Endothelial cell of umbilical vein (primary cell): ENCODE results near the gene UPB1. TPM values are rescaled to one million over a fixed set of nuclear protein-coding genes. Genes with fewer than 3 reads are reported as not detected.

ENCODE experiments used
- BruUV-seq: library from RNA; stranded (reverse); fragments of 400-500 nt; replicated peaks from 2 replicates; lab custom pipeline; 2021; lab: Mats Ljungman, UMichigan
- CTCF ChIA-PET: fragments of 300-600, 350-600 bp; sonication (Branson Sonifier 250); formaldehyde crosslinking; loops from one replicate; lab custom pipeline; 2021; ENCODE audit warnings: antibody characterized with exemption, inconsistent platforms; lab: Charles Lee
- POLR2A ChIA-PET: fragments of 300-600, 350-600 bp; sonication (Branson Sonifier 250); formaldehyde crosslinking; loops from one replicate; lab custom pipeline; 2021; ENCODE audit warnings: antibody characterized with exemption, inconsistent platforms; lab: Charles Lee
- DNase-seq: peaks from one replicate; pipeline ENCODE4 v3.0.0-alpha.2; 2011; ENCODE audit warnings: low read depth, low spot score
- FAIRE-seq: peaks from 2 replicates; lab custom pipeline; 2011; peaks lifted over from hg19 to GRCh38; lab: Jason Lieb, UNC
- H2AFZ ChIP-seq: 2 replicates; pipeline ENCODE4 v1.6.0; 2012; ENCODE audit warnings: low read depth, low read length, control low read depth, inconsistent platforms
- H3K27ac ChIP-seq: 2 replicates; pipeline ENCODE4 v1.5.1; 2011; ENCODE audit warnings: low read depth, mild to moderate bottlenecking, control low read depth, low read length, moderate library complexity; ENCODE audit not compliant: insufficient read depth
- H3K27me3 ChIP-seq, 2 experiments: 2 replicates each; pipeline versions ENCODE4 v1.6.0 to v1.6.1; 2011; ENCODE audit warnings: low read length in 2 of 2, mixed read lengths in 1 of 2; ENCODE audit not compliant: control insufficient read depth in 2 of 2, insufficient read depth in 2 of 2
- H3K36me3 ChIP-seq, 2 experiments: 2 replicates in 1 of 2; 3 replicates in 1 of 2; pipeline ENCODE4 v1.5.1; 2011; ENCODE audit warnings: low read length in 2 of 2, mild to moderate bottlenecking in 1 of 2, moderate library complexity in 1 of 2; ENCODE audit not compliant: control insufficient read depth in 2 of 2, insufficient read depth in 2 of 2; ENCODE audit errors: extremely low read depth in 1 of 2
- H3K4me1 ChIP-seq: 3 replicates; pipeline ENCODE4 v1.5.1; 2011; ENCODE audit warnings: mild to moderate bottlenecking, low read length; ENCODE audit not compliant: control insufficient read depth, insufficient read depth; ENCODE audit errors: extremely low read depth
- H3K4me2 ChIP-seq: 2 replicates; pipeline ENCODE4 v1.6.1; 2011; ENCODE audit warnings: low read length, control low read depth, mixed read lengths; ENCODE audit not compliant: insufficient read depth
- H3K4me3 ChIP-seq, 3 experiments: fragments of 200-600 bp in 1 of 3; sonication (generic), shearing (Covaris generic) in 1 of 3; replicated peaks in 1 of 3; 2 replicates each; pipeline ENCODE4 v1.5.1; 2011 to 2016; ENCODE audit warnings: control low read depth in 3 of 3, low read length in 3 of 3, mild to moderate bottlenecking in 2 of 3, inconsistent platforms in 1 of 3, low read depth in 1 of 3, moderate library complexity in 1 of 3; ENCODE audit not compliant: insufficient read depth in 1 of 3
- H3K79me2 ChIP-seq: 2 replicates; pipeline ENCODE4 v1.6.0; 2012; ENCODE audit warnings: low read length, inconsistent platforms; ENCODE audit not compliant: control insufficient read depth, insufficient read depth
- H3K9ac ChIP-seq: replicated peaks from 2 replicates; pipeline ENCODE3; 2011; ENCODE audit warnings: low read length, control low read depth; ENCODE audit not compliant: insufficient read depth; ENCODE audit errors: extremely low read depth
- H3K9me1 ChIP-seq: replicated peaks from 3 replicates; pipeline ENCODE4 v1.6.0; 2011; ENCODE audit warnings: mild to moderate bottlenecking, low read length; ENCODE audit not compliant: control insufficient read depth, insufficient read depth; ENCODE audit errors: extremely low read depth
- H3K9me3 ChIP-seq: replicated peaks from 2 replicates; pipeline ENCODE4 v1.5.1; 2012; ENCODE audit warnings: low read length, inconsistent platforms; ENCODE audit not compliant: control insufficient read depth, insufficient read depth
- H4K20me1 ChIP-seq: replicated peaks from 2 replicates; pipeline ENCODE3; 2011; ENCODE audit warnings: mild to moderate bottlenecking, low read length; ENCODE audit not compliant: control insufficient read depth, insufficient read depth; ENCODE audit errors: extremely low read depth
- CTCF ChIP-seq, 2 donors: IDR thresholded peaks; 1 replicate in 1 of 2; 2 replicates in 1 of 2; pipeline ENCODE4 v1.5.1; 2011; ENCODE audit warnings: low read length in 2 of 2, mild to moderate bottlenecking in 2 of 2, moderate library complexity in 2 of 2, control low read depth in 1 of 2, inconsistent platforms in 1 of 2, low read depth in 1 of 2; ENCODE audit not compliant: insufficient read depth in 1 of 2; ENCODE audit errors: extremely low read depth in 1 of 2
- EZH2 ChIP-seq: IDR thresholded peaks from 2 replicates; pipeline ENCODE4 v1.6.1; 2012; ENCODE audit warnings: borderline replicate concordance, low read depth, mild to moderate bottlenecking, moderate library complexity, low read length, inconsistent platforms; ENCODE audit not compliant: severe bottlenecking
- FOS ChIP-seq: IDR thresholded peaks from 2 replicates; pipeline ENCODE4 v1.6.1; 2011; ENCODE audit warnings: mild to moderate bottlenecking, low read length, moderate library complexity, borderline replicate concordance; ENCODE audit not compliant: insufficient read depth
- GATA2 ChIP-seq: IDR thresholded peaks from 2 replicates; pipeline ENCODE4 v1.7.0; 2011; ENCODE audit warnings: low read depth, mild to moderate bottlenecking, moderate library complexity, mixed read lengths, low read length; ENCODE audit not compliant: insufficient read length, insufficient read depth
- JUN ChIP-seq: IDR thresholded peaks from 2 replicates; pipeline ENCODE4 v1.6.1; 2011; ENCODE audit warnings: borderline replicate concordance, low read depth; ENCODE audit not compliant: insufficient read length, insufficient read depth
- MAX ChIP-seq: IDR thresholded peaks from 2 replicates; pipeline ENCODE4 v1.6.1; 2011; ENCODE audit not compliant: insufficient read depth, insufficient read length
- MYC ChIP-seq: IDR thresholded peaks from one replicate; pipeline ENCODE4 v1.6.1; 2011; ENCODE audit warnings: mild to moderate bottlenecking, low read depth, low read length
- POLR2A ChIP-seq: IDR thresholded peaks from 2 replicates; pipeline ENCODE4 v1.6.1; 2012; ENCODE audit warnings: low read depth, mild to moderate bottlenecking, control low read depth, low read length
- POLR2AphosphoS5 ChIP-seq: IDR thresholded peaks from 2 replicates; pipeline ENCODE4 v1.6.1; 2012; ENCODE audit warnings: low read depth, mild to moderate bottlenecking, control low read depth, low read length, moderate library complexity; ENCODE audit not compliant: insufficient read depth
- dilution Hi-C: fragments of 300-500 bp; cut with MboI; formaldehyde crosslinking; loops from one replicate; pipeline ENCODE4 v1.15.0; 2019; ENCODE audit warnings: low sequenced_read_pairs; ENCODE audit not compliant: extremely low pct_ligation_motif_present
- intact Hi-C: fragments of 100-400 bp; cut with micrococcal nuclease; formaldehyde crosslinking; loops from one replicate; pipeline ENCODE4 v1.10.0; 2022
- polyA plus RNA-seq, 4 experiments: library from polyadenylated mRNA; depleted of rRNA in 3 of 4; stranded (reverse) in 3 of 4; unstranded in 1 of 4; fragments of >200 nt; gene quantifications; 2 replicates each; pipeline versions ENCODE4 v1.2.1 to v1.2.3, GENCODE V29; 2011 to 2012; ENCODE audit warnings: missing spikeins in 1 of 4
- total RNA-seq: library from RNA; stranded (reverse); gene quantifications from 2 replicates; pipeline ENCODE4 v1.2.3, GENCODE V29; 2021

The UPB1 gene
- total and polyA plus RNA-seq, 2 donors (not counting 3 experiments of a cell fraction or from before 2014, with no cell fraction given), result 0.30 to 0.80 TPM

- TF ChIP-seq CTCF (IDR thresholded peaks at IDR 0.05; ENCODE audit: extremely low read depth in 1 of 2, insufficient read depth in 1 of 2, low read depth in 1 of 2, low read length in 2 of 2) (peak; percentile 75 to 77), EZH2 (no peak), MAX (no peak), GATA2 (peak; percentile 82), JUN (no peak), MYC (no peak), POLR2A (no peak), POLR2AphosphoS5 (no peak), FOS (no peak)
- FAIRE-seq (peak; percentile 84), DNase-seq (peak; percentile 76)
- Histone ChIP-seq H3K27ac (no peak overlapping the region), H3K36me3 (no peaks in the 10 kb centered on the region), H2AFZ (no peak overlapping the region), H3K9ac (no peak overlapping the region), H3K79me2 (no peaks in the 10 kb centered on the region), H3K4me2 (no peak overlapping the region), H4K20me1 (no peaks in the 10 kb centered on the region), H3K27me3 (no peaks in the 10 kb centered on the region), H3K4me1 (peaks cover 16% of the 10 kb centered on the region), H3K9me1 (no peaks in the 10 kb centered on the region), H3K4me3 (no peak overlapping the region), H3K9me3 (no peaks in the 10 kb centered on the region)
- dilution Hi-C loops, result no loop called here
- no TSS peak for BruUV-seq
- ChIA-PET POLR2A (no interaction called here), CTCF (interaction anchor here (0.6 to 4.0 kb wide), 35 partner anchors 7 to 269 kb away, joined by 3 to 64 read pairs (median 5); partner anchors contain the start of genes ADORA2A and SPECC1L)
- intact Hi-C loops, result loop anchor here (1.0 to 5.0 kb wide), 4 partner anchors 22 to 231 kb away; partner anchors contain the start of gene SPECC1L
Measured at GRCh38 chr22:24503137-24503842, 8.2 kb downstream of the UPB1 start.
